ENCODE data around the gene UBE2D1. TPM values are rescaled to one million over a fixed set of nuclear protein-coding genes. Genes with fewer than 3 reads are reported as not detected.

The UBE2D1 gene
- total and polyA plus RNA-seq, 2 of the 13 experiments (the other 11 are each of a cell fraction or from before 2014, with no cell fraction given) = 6.2 to 13.8 TPM

DNA sequence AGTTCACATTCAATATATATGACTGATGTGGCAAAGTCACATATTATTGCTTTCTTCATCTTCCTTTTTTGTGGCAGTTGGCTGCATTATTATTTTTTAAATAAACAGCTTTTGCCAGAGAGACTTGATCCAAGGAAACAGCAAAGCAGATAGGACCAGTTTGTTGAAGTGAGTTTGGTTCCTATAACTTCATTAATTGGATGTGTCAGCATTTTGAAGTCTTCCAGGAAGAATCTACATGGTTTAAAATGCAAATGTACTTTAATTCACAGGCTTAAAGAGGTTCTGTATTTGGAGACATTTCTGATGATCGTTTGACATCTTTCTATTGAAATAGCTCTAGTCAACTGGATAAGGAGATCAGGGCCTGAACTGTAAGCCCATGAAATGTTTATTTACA lies 13.2 kb downstream of the UBE2D1 start:
- Histone ChIP-seq H3K9ac (ENCODE audit: insufficient read depth, low read depth, low read length) (no peak overlapping the region), H3K27ac (ENCODE audit: extremely low read length, insufficient read depth, low read length) (no peak overlapping the region), H3K9me3 (ENCODE audit: low read length) (no peaks in the 10 kb centered on the region), H3K36me3 (replicated peaks in 1 of 2; ENCODE audit: control insufficient read depth in 1 of 2, insufficient read depth in 2 of 2, low read length in 2 of 2) (no peaks in the 10 kb centered on the region; a peak in 1 of 5 replicates), H2AFZ (ENCODE audit: low read length) (no peak overlapping the region), H3K4me3 (replicated peaks in 1 of 3; ENCODE audit: insufficient read depth in 1 of 3, low read depth in 2 of 3, low read length in 3 of 3) (no peak overlapping the region), H3K27me3 (ENCODE audit: control insufficient read depth in 1 of 2, insufficient read depth in 2 of 2, low read length in 2 of 2) (no peaks in the 10 kb centered on the region), H3K4me2 (ENCODE audit: low read depth, low read length) (no peak overlapping the region), H3K4me1 (ENCODE audit: insufficient read depth, low read length) (peaks cover 35% of the 10 kb centered on the region), H3K79me2 (ENCODE audit: insufficient read depth, low read length) (peaks cover 16% of the 10 kb centered on the region), H4K20me1 (ENCODE audit: insufficient read depth, low read length) (0 out of 2 replicates have a peak, but pooled peaks cover 4% of the 10 kb centered on the region)
- intact Hi-C loops (cut with micrococcal nuclease; ENCODE audit: unreplicated experiment) = no loop called here
- no TSS peak for BruUV-seq (replicated peaks)
- CTCF ChIA-PET (ENCODE audit: low intra/inter-chr PET ratio, low total read pairs) = no interaction called here
- in situ Hi-C loops (cut with HindIII; ENCODE audit: extremely low pct_ligation_motif_present, low pct_unique_long_range_greater_than_20kb) = no loop called here
- DNase-seq (ENCODE audit: low spot score) (no peak), ATAC-seq (no peak), FAIRE-seq (no peak)
- POLR2A ChIA-PET = interaction anchor here (0.8 to 1.0 kb wide), 2 partner anchors 12 to 14 kb away, joined by 3 to 4 read pairs; no protein-coding TSS in a partner anchor
- 11% methylated on average over 1 of the region's 1 CpG for WGBS (ENCODE audit: low lambda C conversion rate)
- TF ChIP-seq MAFK (conservative IDR thresholded peaks at IDR 0.05 in 1 of 2, IDR thresholded peaks at IDR 0.05 in 1 of 2; ENCODE audit: low read length in 2 of 2) (peak; percentile 88 to 92), MAFF (IDR thresholded peaks at IDR 0.05; ENCODE audit: low read depth, low read length) (peak; percentile 85), CBX5 (CRISPR knock-in tag; IDR thresholded peaks at IDR 0.05; ENCODE audit: borderline replicate concordance) (no peak)
- TF ChIP-seq, protein P1, sequence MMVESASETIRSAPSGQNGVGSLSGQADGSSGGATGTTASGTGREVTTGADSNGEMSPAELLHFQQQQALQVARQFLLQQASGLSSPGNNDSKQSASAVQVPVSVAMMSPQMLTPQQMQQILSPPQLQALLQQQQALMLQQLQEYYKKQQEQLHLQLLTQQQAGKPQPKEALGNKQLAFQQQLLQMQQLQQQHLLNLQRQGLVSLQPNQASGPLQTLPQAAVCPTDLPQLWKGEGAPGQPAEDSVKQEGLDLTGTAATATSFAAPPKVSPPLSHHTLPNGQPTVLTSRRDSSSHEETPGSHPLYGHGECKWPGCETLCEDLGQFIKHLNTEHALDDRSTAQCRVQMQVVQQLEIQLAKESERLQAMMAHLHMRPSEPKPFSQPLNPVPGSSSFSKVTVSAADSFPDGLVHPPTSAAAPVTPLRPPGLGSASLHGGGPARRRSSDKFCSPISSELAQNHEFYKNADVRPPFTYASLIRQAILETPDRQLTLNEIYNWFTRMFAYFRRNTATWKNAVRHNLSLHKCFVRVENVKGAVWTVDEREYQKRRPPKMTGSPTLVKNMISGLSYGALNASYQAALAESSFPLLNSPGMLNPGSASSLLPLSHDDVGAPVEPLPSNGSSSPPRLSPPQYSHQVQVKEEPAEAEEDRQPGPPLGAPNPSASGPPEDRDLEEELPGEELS (CRISPR knock-in tag; IDR thresholded peaks at IDR 0.05) = no peak

DNA sequence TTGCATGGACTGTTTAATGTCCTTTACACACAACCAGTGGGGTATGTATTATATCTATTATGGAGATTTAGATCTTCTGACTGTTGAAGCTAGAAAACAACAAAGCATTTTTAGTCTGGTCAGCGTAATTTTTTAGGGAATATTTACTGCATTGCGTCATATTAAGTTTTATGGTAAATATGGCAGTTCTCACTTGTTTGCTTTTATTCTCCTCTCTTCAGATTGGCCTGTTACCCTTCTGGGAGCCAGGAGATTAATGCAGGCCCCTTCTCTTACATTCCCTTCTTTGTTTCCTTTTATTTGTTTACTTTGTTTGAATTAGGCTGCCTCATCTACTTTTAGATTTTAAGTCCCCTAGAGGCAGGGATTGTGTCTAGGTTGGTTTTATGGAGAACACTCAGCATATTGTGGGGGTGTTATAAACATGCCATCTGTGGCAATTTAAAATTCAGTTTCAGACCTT lies 13.8 kb downstream of the UBE2D1 start:
- intact Hi-C loops (cut with micrococcal nuclease; ENCODE audit: unreplicated experiment) (no loop called here), in situ Hi-C loops (cut with HindIII; ENCODE audit: extremely low pct_ligation_motif_present, low pct_unique_long_range_greater_than_20kb) (no loop called here)
- POLR2A ChIA-PET = interaction anchor here (1.0 kb wide), 1 partner anchor 14 kb away, joined by 4 read pairs; no protein-coding TSS in a partner anchor
- no peak overlapping the region for H3K9ac ChIP-seq (ENCODE audit: insufficient read depth, low read depth, low read length)
- DNase-seq (ENCODE audit: low spot score) = peak; percentile 26
- no peak overlapping the region for H3K4me2 ChIP-seq (ENCODE audit: low read depth, low read length)
- no peaks in the 10 kb centered on the region for H3K27me3 ChIP-seq (ENCODE audit: control insufficient read depth in 1 of 2, insufficient read depth in 2 of 2, low read length in 2 of 2)
- H3K9me3 ChIP-seq (ENCODE audit: low read length) = no peaks in the 10 kb centered on the region
- WGBS (ENCODE audit: low lambda C conversion rate) = 89% methylated on average over 2 of the region's 2 CpGs
- TF ChIP-seq ZNF598 (CRISPR knock-in tag; IDR thresholded peaks at IDR 0.05; ENCODE audit: borderline replicate concordance) (no peak), CEBPB (IDR thresholded peaks at IDR 0.05; ENCODE audit: borderline replicate concordance, low read depth, low read length) (peak; percentile 68; the same call in 1 of the 2 replicates), MAFK (conservative IDR thresholded peaks at IDR 0.05 in 1 of 2, IDR thresholded peaks at IDR 0.05 in 1 of 2; ENCODE audit: low read length in 2 of 2) (peak; percentile 84 to 88), ZNF24 (IDR thresholded peaks at IDR 0.05) (no peak), GATAD2A (CRISPR knock-in tag; IDR thresholded peaks at IDR 0.05) (0 out of 2 replicates have a peak, but pooled peaks have one; percentile 11), MAFF (IDR thresholded peaks at IDR 0.05; ENCODE audit: low read depth, low read length) (peak; percentile 87)
- TF ChIP-seq, protein P2, sequence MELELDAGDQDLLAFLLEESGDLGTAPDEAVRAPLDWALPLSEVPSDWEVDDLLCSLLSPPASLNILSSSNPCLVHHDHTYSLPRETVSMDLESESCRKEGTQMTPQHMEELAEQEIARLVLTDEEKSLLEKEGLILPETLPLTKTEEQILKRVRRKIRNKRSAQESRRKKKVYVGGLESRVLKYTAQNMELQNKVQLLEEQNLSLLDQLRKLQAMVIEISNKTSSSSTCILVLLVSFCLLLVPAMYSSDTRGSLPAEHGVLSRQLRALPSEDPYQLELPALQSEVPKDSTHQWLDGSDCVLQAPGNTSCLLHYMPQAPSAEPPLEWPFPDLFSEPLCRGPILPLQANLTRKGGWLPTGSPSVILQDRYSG (CRISPR knock-in tag; IDR thresholded peaks at IDR 0.05) = no peak
- no peak overlapping the region for H3K4me3 ChIP-seq (replicated peaks in 1 of 3; ENCODE audit: insufficient read depth in 1 of 3, low read depth in 2 of 3, low read length in 3 of 3)
- H2AFZ ChIP-seq (ENCODE audit: low read length) = no peak overlapping the region
- H3K79me2 ChIP-seq (ENCODE audit: insufficient read depth, low read length) = peaks cover 16% of the 10 kb centered on the region
- H4K20me1 ChIP-seq (ENCODE audit: insufficient read depth, low read length) = 0 out of 2 replicates have a peak, but pooled peaks cover 4% of the 10 kb centered on the region
- no peak for ATAC-seq
- FAIRE-seq = no peak
- H3K4me1 ChIP-seq (ENCODE audit: insufficient read depth, low read length) = peaks cover 40% of the 10 kb centered on the region
- H3K36me3 ChIP-seq (replicated peaks in 1 of 2; ENCODE audit: control insufficient read depth in 1 of 2, insufficient read depth in 2 of 2, low read length in 2 of 2) = no peaks in the 10 kb centered on the region; a peak in 1 of 5 replicates
- CTCF ChIA-PET (ENCODE audit: low intra/inter-chr PET ratio, low total read pairs) = no interaction called here
- H3K27ac ChIP-seq (ENCODE audit: extremely low read length, insufficient read depth, low read length) = no peak overlapping the region
- BruUV-seq (replicated peaks) = no TSS peak

Data from HepG2 (cell line).